HepG2 (cell line): ENCODE results near the gene CDH1. TPM values are rescaled to one million over a fixed set of nuclear protein-coding genes. Genes with fewer than 3 reads are reported as not detected.
A peak's percentile ranks its signal among the peaks of the same experiment; 100 is the strongest.

Experiments
- ATAC-seq: fragments of 200-7000 bp; cut with Tn5 transposase; 3 replicates; pipeline ENCODE4 v1.9.1; 2020; ENCODE audit warnings: mild to moderate bottlenecking, moderate library complexity
- BruUV-seq: library from RNA; stranded (reverse); fragments of 400-500 nt; replicated peaks from 2 replicates; lab custom pipeline; 2021; lab: Mats Ljungman, UMichigan
- CTCF ChIA-PET: fragments of 300-600 bp; formaldehyde crosslinking; extraction: SDS; loops from one replicate; lab custom pipeline; 2021; ENCODE audit warnings: low total read pairs, inconsistent platforms, low intra/inter-chr PET ratio; lab: Yijun Ruan, JAX
- POLR2A ChIA-PET: fragments of 350-600 bp; sonication (Branson Sonifier 250); formaldehyde crosslinking; loops from one replicate; lab custom pipeline; 2020; ENCODE audit warnings: antibody characterized with exemption, inconsistent platforms; lab: Yijun Ruan, JAX
- DNase-seq: peaks from one replicate; pipeline ENCODE4 v3.0.0-alpha.2; 2015; ENCODE audit warnings: low spot score
- FAIRE-seq: peaks from 3 replicates; lab custom pipeline; 2011; peaks lifted over from hg19 to GRCh38; lab: Jason Lieb, UNC
- H2AFZ ChIP-seq: one replicate; pipeline ENCODE4 v1.6.1; 2011; ENCODE audit warnings: low read length, inconsistent platforms
- H3K27ac ChIP-seq: fragments of 300-600 bp; 3 replicates; pipeline ENCODE4 v1.8.0; 2011; ENCODE audit warnings: mixed run types, mild to moderate bottlenecking, mixed read lengths, low read length, inconsistent platforms; ENCODE audit not compliant: insufficient read depth; ENCODE audit errors: extremely low read length
- H3K27me3 ChIP-seq, 2 experiments: fragments of 200-600 bp in 1 of 2; 2 replicates in 1 of 2; 3 replicates in 1 of 2; pipeline versions ENCODE4 v1.6.0 to v1.8.0; 2011; ENCODE audit warnings: low read length in 2 of 2, mild to moderate bottlenecking in 2 of 2, moderate library complexity in 2 of 2, inconsistent platforms in 1 of 2; ENCODE audit not compliant: insufficient read depth in 2 of 2, control insufficient read depth in 1 of 2
- H3K36me3 ChIP-seq, 2 experiments: fragments of 200-600 bp in 1 of 2; replicated peaks in 1 of 2; 2 replicates in 1 of 2; 3 replicates in 1 of 2; pipeline versions ENCODE4 v1.5.1 to v1.8.0; 2011; ENCODE audit warnings: low read length in 2 of 2, inconsistent platforms in 1 of 2; ENCODE audit not compliant: insufficient read depth in 2 of 2, control insufficient read depth in 1 of 2
- H3K4me1 ChIP-seq: 2 replicates; pipeline ENCODE4 v1.5.1; 2012; ENCODE audit warnings: low read length, inconsistent platforms; ENCODE audit not compliant: insufficient read depth
- H3K4me2 ChIP-seq: 2 replicates; pipeline ENCODE4 v1.6.0; 2011; ENCODE audit warnings: low read depth, low read length, inconsistent platforms
- H3K4me3 ChIP-seq, 3 experiments: fragments of 200-600 bp in 1 of 3; sonication (generic), shearing (Covaris generic) in 1 of 3; replicated peaks in 1 of 3; 2 replicates each; pipeline ENCODE4 v1.5.1; 2011 to 2016; ENCODE audit warnings: low read length in 3 of 3, inconsistent platforms in 2 of 3, low read depth in 2 of 3, mild to moderate bottlenecking in 2 of 3, control low read depth in 1 of 3, mixed read lengths in 1 of 3; ENCODE audit not compliant: insufficient read depth in 1 of 3
- H3K79me2 ChIP-seq: one replicate; pipeline ENCODE4 v1.6.1; 2011; ENCODE audit warnings: low read length, inconsistent platforms; ENCODE audit not compliant: insufficient read depth
- H3K9ac ChIP-seq: 2 replicates; pipeline ENCODE4 v1.6.0; 2011; ENCODE audit warnings: mild to moderate bottlenecking, low read depth, low read length, inconsistent platforms; ENCODE audit not compliant: insufficient read depth
- H3K9me3 ChIP-seq: 2 replicates; pipeline ENCODE4 v1.5.1; 2012; ENCODE audit warnings: mild to moderate bottlenecking, low read length
- H4K20me1 ChIP-seq: 2 replicates; pipeline ENCODE4 v1.6.0; 2011; ENCODE audit warnings: inconsistent platforms, mild to moderate bottlenecking, low read length, moderate library complexity; ENCODE audit not compliant: insufficient read depth
- ARID3A ChIP-seq: IDR thresholded peaks from 2 replicates; pipeline ENCODE4 v1.6.1; 2012; ENCODE audit warnings: low read depth, low read length, improper control_type of control experiment
- CHCHD3 ChIP-seq: sonication (generic); formaldehyde crosslinking; IDR thresholded peaks from 2 replicates; pipeline ENCODE4 v1.8.0; 2022; ENCODE audit warnings: mild to moderate bottlenecking, missing genetic modification reagents, moderate library complexity
- FUBP1 ChIP-seq: sonication (generic); formaldehyde crosslinking; IDR thresholded peaks from 2 replicates; pipeline ENCODE4 v1.5.1; 2020; ENCODE audit warnings: missing genetic modification reagents, mild to moderate bottlenecking, borderline replicate concordance
- KDM1A ChIP-seq: IDR thresholded peaks from 2 replicates; pipeline ENCODE4 v1.6.1; 2016; ENCODE audit warnings: missing compliant biosample characterization
- MAFK ChIP-seq, 2 experiments: IDR thresholded peaks in 1 of 2; conservative IDR thresholded peaks in 1 of 2; 2 replicates each; pipeline ENCODE4 v1.6.1; 2011; ENCODE audit warnings: improper control_type of control experiment in 2 of 2, low read length in 2 of 2
- SETDB1 ChIP-seq: sonication (generic); formaldehyde crosslinking; IDR thresholded peaks from 2 replicates; pipeline ENCODE4 v1.5.1; 2020; ENCODE audit warnings: missing genetic modification reagents, mild to moderate bottlenecking, borderline replicate concordance
- SRSF4 ChIP-seq: fragments of 200-400 bp; formaldehyde crosslinking; IDR thresholded peaks from one replicate; pipeline ENCODE4 v1.6.1; 2018; ENCODE audit warnings: mild to moderate bottlenecking, low read depth, low read length, moderate library complexity; ENCODE audit not compliant: poor library complexity, severe bottlenecking
- TRIM24 ChIP-seq: sonication (generic); formaldehyde crosslinking; IDR thresholded peaks from 2 replicates; pipeline ENCODE4 v1.8.0; 2022; ENCODE audit warnings: mild to moderate bottlenecking, missing genetic modification reagents
- ZHX2 ChIP-seq, 2 experiments: sonication (generic) in 1 of 2; formaldehyde crosslinking in 1 of 2; IDR thresholded peaks; 2 replicates each; pipeline versions ENCODE4 v1.6.1 to v1.9.0; 2014 to 2022; ENCODE audit warnings: antibody characterized with exemption in 1 of 2, borderline replicate concordance in 1 of 2, inconsistent platforms in 1 of 2, low read depth in 1 of 2, missing genetic modification reagents in 1 of 2
- ZNF605 ChIP-seq: sonication (generic); formaldehyde crosslinking; IDR thresholded peaks from 2 replicates; pipeline ENCODE4 v1.8.0; 2022; ENCODE audit warnings: mild to moderate bottlenecking, missing genetic modification reagents
- WGBS: methylation state at CpG from one replicate; pipeline ENCODE4 v1.1.6; 2017; ENCODE audit warnings: low lambda C conversion rate; 5-methylcytosine and 5-hydroxymethylcytosine counted together
- in situ Hi-C: cut with HindIII; loops from 2 replicates; pipeline ENCODE4 v1.10.0; 2017; ENCODE audit warnings: low pct_unique_long_range_greater_than_20kb; ENCODE audit not compliant: extremely low pct_ligation_motif_present
- intact Hi-C: fragments of 100-400 bp; cut with micrococcal nuclease; formaldehyde crosslinking; loops from one replicate; pipeline ENCODE4 v1.10.0; 2022; ENCODE audit not compliant: unreplicated experiment
- polyA plus RNA-seq, 8 experiments: library from polyadenylated mRNA; depleted of rRNA in 3 of 8; stranded (reverse) in 7 of 8; unstranded in 1 of 8; fragments of >200 nt; fragmentation: Illumina TruSeq in 4 of 8; extraction: Trizol in 4 of 8; gene quantifications; 2 replicates each; pipeline versions ENCODE4 v1.2.1 to v1.2.3, GENCODE V29; 2011 to 2016; ENCODE audit warnings: low read depth in 4 of 8, missing spikeins in 1 of 8, mixed read lengths in 1 of 8; ENCODE audit not compliant: insufficient read depth in 1 of 8
- total RNA-seq, 5 experiments: library from RNA; depleted of rRNA; stranded (reverse); fragments of >200 nt; fragmentation: Illumina TruSeq; extraction: Trizol; gene quantifications; 2 replicates each; pipeline ENCODE4 v1.2.3, GENCODE V29; 2016; ENCODE audit warnings: low read depth in 1 of 5

The CDH1 gene
- total and polyA plus RNA-seq, 2 of the 13 experiments (the other 11 are each of a cell fraction or from before 2014, with no cell fraction given) = 0.95 to 9.8 TPM

- TF ChIP-seq FUBP1 (no peak), ARID3A (no peak)
- TF ChIP-seq, all 625 proteins: peak for 0
These were observed 39.9 kb downstream of the CDH1 start (continued) for GRCh38 chr16:68776821-68777485.

- Histone ChIP-seq H3K4me1 (peaks cover 35% of the 10 kb centered on the region), H3K79me2 (no peaks in the 10 kb centered on the region), H3K4me2 (peak overlapping the region; percentile 30; the same call in 1 of the 2 replicates), H3K36me3 (no peaks in the 10 kb centered on the region), H2AFZ (no peak overlapping the region), H4K20me1 (no peaks in the 10 kb centered on the region), H3K9me3 (no peaks in the 10 kb centered on the region), H3K4me3 (no peak overlapping the region), H3K9ac (no peak overlapping the region), H3K27ac (peak overlapping the region; percentile 24), H3K27me3 (no peaks in the 10 kb centered on the region)
- in situ Hi-C loops = no loop called here
- DNase-seq (no peak), ATAC-seq (peak; percentile 53), FAIRE-seq (peak; percentile 21)
- ChIA-PET CTCF (interaction anchor here (1.5 kb wide), 1 partner anchor 74 kb away, joined by 3 read pairs; no protein-coding TSS in a partner anchor), POLR2A (interaction anchor here (1.1 to 1.7 kb wide), 5 partner anchors 11 to 40 kb away, joined by 3 to 5 read pairs (median 4); no protein-coding TSS in a partner anchor)
- intact Hi-C loops = no loop called here
- 50% methylated on average over 5 of the region's 6 CpGs for WGBS
- no TSS peak for BruUV-seq
- TF ChIP-seq MAFK (conservative IDR thresholded peaks at IDR 0.05 in 1 of 2, IDR thresholded peaks at IDR 0.05 in 1 of 2; ENCODE audit: low read length in 2 of 2) = peak; percentile 92 to 95
- no peak for TF ChIP-seq TRIM24 (CRISPR knock-in tag)
- 0 out of 2 replicates have a peak, but pooled peaks have one; percentile 38 for TF ChIP-seq ZNF605 (CRISPR knock-in tag)
- no peak for TF ChIP-seq SETDB1 (CRISPR knock-in tag)
- TF ChIP-seq KDM1A (CRISPR knock-in tag) = no peak
- TF ChIP-seq SRSF4 = no peak
- no peak for TF ChIP-seq ZHX2 (IDR thresholded peaks at IDR 0.05; ENCODE audit: low read depth)
- no peak for TF ChIP-seq ZHX2 (CRISPR knock-in tag; IDR thresholded peaks at IDR 0.05; ENCODE audit: borderline replicate concordance)
- TF ChIP-seq CHCHD3 (CRISPR knock-in tag) = peak; percentile 57; the same call in 1 of the 2 replicates
These were observed 41.6 kb downstream of the CDH1 start for GRCh38 chr16:68778551-68779231.
